Natural killer cell treated with Interleukin-12 subunit alpha and Interleukin-12 subunit beta and Interleukin-15 and Interleukin-18, amount 100 ng/mL, for 72 hours (primary cell): ENCODE results near the gene FHL3. TPM values are rescaled to one million over a fixed set of nuclear protein-coding genes. Genes with fewer than 3 reads are reported as not detected.

ENCODE experiments used
- ATAC-seq, 2 donors: fragments of 150-1000 bp; cut with Tn5 transposase in 1 of 2; sonication (Bioruptor Pico), chemical (Tn5 transposase) in 1 of 2; 2 replicates each; pipeline ENCODE4 v1.10.0; 2021
- DNase-seq: peaks from one replicate; pipeline ENCODE4 v3.0.0; 2022; ENCODE audit warnings: low spot score
- H3K27ac Mint-ChIP-seq, 2 donors: 1 replicate in 1 of 2; 2 replicates in 1 of 2; pipeline ENCODE4 v1.8.0; 2022; ENCODE audit warnings: mixed read lengths in 2 of 2, mild to moderate bottlenecking in 1 of 2, moderate library complexity in 1 of 2
- H3K27me3 Mint-ChIP-seq, 2 donors: 1 replicate in 1 of 2; 2 replicates in 1 of 2; pipeline ENCODE4 v1.8.0; 2022; ENCODE audit warnings: mixed read lengths in 2 of 2
- H3K36me3 Mint-ChIP-seq: one replicate; pipeline ENCODE4 v1.8.0; 2022; ENCODE audit warnings: mixed read lengths
- H3K4me1 Mint-ChIP-seq, 2 donors: 1 replicate in 1 of 2; 2 replicates in 1 of 2; pipeline ENCODE4 v1.8.0; 2022; ENCODE audit warnings: low read depth in 2 of 2, mixed read lengths in 2 of 2, mild to moderate bottlenecking in 1 of 2
- H3K4me3 Mint-ChIP-seq: one replicate; pipeline ENCODE4 v1.8.0; 2022; ENCODE audit warnings: mixed read lengths
- H3K9me3 Mint-ChIP-seq: 2 replicates; pipeline ENCODE4 v1.8.0; 2022; ENCODE audit warnings: mixed read lengths
- total RNA-seq, 2 donors: library from RNA; stranded (reverse); gene quantifications; one replicate each; pipeline ENCODE4 v1.2.3, GENCODE V29; 2022

FHL3 gene
- total RNA-seq, 2 donors from 2014 or later: 24.5 TPM

DNA sequence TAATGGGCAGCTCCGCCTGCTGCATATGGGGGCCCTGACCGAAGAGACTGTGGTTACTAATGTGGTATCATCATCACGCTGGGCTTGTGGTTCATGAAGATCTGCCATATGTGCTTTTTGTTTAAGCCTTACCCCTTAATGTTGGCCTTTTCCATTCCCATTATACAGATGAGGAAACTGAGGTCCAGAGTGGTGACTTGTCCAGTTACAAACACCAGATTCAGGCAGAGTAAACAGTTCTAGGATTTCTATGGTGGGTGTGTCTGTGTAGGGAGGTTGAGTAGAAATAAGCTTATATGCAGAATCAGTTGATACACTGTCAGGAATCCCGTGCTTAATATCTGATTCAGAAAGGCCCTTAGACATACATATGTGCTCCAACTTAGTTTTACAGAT is 7.9 kb upstream of the FHL3 start:
- Mint-ChIP-seq H3K36me3 (peaks cover 5% of the 10 kb centered on the region), H3K4me1 (peaks cover 54 to 57% of the 10 kb centered on the region in 2 donors), H3K9me3 (no peaks in the 10 kb centered on the region), H3K27ac (peak overlapping the region; percentile 96 to 100), H3K27me3 (no peaks in the 10 kb centered on the region), H3K4me3 (peak overlapping the region; percentile 97)
- no peak for DNase-seq
- no peak for ATAC-seq

DNA sequence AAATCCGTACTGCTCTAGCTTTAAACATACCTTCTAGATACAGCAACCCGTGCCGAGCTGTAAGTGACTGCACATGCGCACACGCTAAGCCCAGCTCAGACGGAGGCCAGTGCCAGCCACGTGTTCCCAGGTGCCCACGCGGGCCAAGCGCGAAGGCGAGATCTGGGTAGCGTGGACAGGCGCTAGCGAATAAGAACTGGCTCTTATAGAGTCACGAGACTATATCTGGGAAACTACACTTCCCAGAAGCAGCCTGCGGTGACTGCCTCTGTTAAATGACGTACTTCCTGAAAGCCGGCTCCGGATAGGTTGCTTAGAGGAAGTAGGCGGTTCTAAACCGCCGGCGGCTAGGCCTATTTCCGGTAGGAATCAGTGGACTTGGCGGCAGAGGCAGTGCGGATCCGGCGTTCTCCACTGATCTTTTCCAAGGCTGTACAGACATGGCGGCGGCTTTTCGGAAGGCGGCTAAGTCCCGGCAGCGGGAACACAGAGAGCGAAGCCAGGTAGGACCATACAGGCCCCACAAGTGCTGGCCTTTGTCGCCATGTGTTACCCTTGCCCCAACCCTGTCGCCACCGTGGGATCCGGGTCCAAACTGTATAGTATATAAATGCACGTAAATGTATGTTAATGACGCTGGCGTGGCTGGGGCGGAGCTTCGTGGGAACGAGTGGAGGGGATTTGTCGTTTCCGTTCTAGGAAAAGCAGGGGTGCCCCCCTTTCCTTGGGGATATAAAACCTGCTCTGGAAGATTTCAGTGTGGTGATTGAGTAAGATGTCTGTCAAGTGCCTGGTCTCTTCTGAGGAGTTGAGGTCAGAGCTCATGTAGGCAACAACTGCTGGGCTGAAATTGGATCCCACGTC is 7.3 kb upstream of the FHL3 start, which contains the start of gene UTP11:
Gene UTP11, plus strand, starts transcription at position 372 of the 864 bp plus-strand sequence. Its CDS starts 69 bp downstream, at position 441.
- H3K36me3 Mint-ChIP-seq: peaks cover 5% of the 10 kb centered on the region
- H3K27me3 Mint-ChIP-seq: no peaks in the 10 kb centered on the region
- H3K27ac Mint-ChIP-seq: peak within 1 kb of the TSS; percentile 96 to 100
- DNase-seq (peak; percentile 95), ATAC-seq (peak; percentile 94 to 96)
- H3K9me3 Mint-ChIP-seq: no peaks in the 10 kb centered on the region
- H3K4me3 Mint-ChIP-seq: peak within 1 kb of the TSS; percentile 97
- peaks cover 54 to 56% of the 10 kb centered on the region in 2 donors for H3K4me1 Mint-ChIP-seq

DNA sequence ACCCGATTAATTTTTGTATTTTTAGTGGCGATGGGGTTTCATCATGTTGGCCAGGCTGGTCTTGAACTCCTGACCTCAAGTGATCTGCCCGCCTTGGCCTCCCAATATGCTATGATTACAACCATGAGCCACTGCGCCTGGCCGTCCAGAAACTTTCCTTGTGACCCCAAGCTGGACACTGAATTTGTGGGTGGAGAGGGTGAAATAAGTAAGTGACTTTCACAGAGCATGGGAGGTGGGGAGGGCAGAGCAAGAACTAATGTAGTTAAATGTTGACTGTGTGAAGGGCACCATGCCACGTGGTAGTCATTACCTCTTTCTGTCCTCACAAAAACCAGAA is 4.5 kb upstream of the FHL3 start:
- ATAC-seq: no peak
- Mint-ChIP-seq H3K4me3 (peak overlapping the region; percentile 80), H3K36me3 (peaks cover 5% of the 10 kb centered on the region)

DNA sequence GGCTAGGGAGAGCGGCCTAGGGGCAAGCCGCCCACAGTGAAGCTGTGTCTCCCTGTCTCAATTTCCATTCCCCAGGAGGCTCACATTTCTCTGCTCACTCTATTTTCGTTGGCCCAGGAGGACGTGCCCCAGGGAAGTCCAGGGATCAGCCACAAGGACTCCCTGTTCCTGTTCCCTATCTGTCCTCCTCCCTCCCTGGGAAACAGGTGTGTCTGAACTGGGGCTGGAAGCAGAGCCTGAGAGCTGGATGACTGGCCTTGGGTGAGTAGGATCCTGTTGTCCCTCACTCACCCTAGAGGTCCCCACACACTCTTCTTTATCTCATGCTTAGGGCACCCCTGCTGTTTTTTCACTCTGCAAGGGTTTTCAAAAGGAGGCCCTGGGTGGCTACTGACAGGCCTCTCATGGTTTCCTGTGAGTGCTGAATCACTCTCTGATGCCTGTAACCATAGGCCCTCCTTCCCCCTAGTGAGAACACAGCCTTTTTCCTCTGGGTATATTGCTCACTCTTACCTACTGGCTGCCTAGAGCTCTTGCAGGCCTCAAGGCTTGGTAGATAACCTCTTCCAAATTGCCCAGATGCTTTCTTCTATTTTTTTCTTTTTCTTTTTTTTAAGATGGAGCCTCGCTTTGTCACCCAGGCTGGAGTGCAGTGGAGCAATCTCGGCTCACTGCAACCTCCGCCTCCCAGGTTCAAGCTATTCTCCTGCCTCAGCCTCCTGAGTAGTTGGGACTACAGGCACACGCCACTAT is 4.0 kb upstream of the FHL3 start:
- no peaks in the 10 kb centered on the region for H3K27me3 Mint-ChIP-seq
- H3K4me1 Mint-ChIP-seq: peaks cover 57 to 58% of the 10 kb centered on the region in 2 donors
- H3K36me3 Mint-ChIP-seq: peaks cover 5% of the 10 kb centered on the region
- peak overlapping the region; percentile 96 to 100 for H3K27ac Mint-ChIP-seq
- peak overlapping the region; percentile 80 for H3K4me3 Mint-ChIP-seq
- no peaks in the 10 kb centered on the region for H3K9me3 Mint-ChIP-seq
- ATAC-seq (peak; percentile 61 to 71), DNase-seq (peak; percentile 81)

More for the DNA sequence above, 4.5 kb upstream of the FHL3 start:
- no peaks in the 10 kb centered on the region for H3K9me3 Mint-ChIP-seq
- H3K27me3 Mint-ChIP-seq: no peaks in the 10 kb centered on the region
- DNase-seq: no peak
- H3K4me1 Mint-ChIP-seq: peaks cover 53 to 54% of the 10 kb centered on the region in 2 donors
- H3K27ac Mint-ChIP-seq: peak overlapping the region; percentile 96 to 100

DNA sequence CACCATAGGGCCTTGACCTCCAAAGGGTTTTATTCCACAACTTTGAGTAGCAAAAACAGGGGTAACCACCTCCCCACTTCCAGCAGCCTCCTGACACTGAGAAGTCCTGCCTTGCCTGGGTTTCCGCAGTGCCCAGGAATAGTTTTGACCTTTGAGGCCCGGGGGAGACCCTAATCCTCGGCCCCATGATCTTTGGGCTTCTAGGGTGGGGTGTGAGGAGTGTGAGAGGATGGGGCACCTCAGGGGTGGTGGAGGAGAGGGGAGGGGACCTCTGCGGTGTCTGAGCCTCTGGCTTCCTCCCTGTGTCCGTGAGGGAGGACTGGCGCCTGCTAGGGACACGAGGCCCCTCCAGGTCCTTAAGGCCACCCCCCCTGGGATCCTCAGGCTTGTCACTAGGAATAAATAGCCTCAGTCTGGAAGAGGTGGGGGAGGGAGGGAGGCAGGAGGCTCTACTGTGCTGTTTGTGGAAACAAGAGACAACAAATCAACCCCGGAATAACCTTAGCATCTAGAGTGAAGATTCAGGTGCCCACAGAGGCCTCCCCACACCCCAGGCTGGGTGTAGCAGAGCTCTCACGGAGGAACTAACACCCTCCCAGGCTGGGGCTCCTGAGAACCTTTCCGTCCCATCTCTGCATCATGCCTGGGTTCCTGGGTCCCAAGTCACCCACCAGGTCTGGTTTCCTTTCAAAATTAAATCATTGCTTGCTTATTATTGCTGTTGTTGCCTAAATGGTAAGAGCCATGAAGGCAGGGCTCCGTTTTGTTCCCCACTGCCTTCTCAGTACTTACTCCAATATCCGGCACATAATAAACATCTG is 904 bp upstream of the FHL3 start:
- H3K4me3 Mint-ChIP-seq: peak overlapping the region; percentile 59
- no peaks in the 10 kb centered on the region for H3K9me3 Mint-ChIP-seq
- ATAC-seq (no peak), DNase-seq (no peak)
- no peaks in the 10 kb centered on the region for H3K36me3 Mint-ChIP-seq
- peaks cover 40 to 52% of the 10 kb centered on the region in 2 donors for H3K4me1 Mint-ChIP-seq
- H3K27me3 Mint-ChIP-seq: no peaks in the 10 kb centered on the region
- H3K27ac Mint-ChIP-seq: peak overlapping the region; percentile 60 to 100

DNA sequence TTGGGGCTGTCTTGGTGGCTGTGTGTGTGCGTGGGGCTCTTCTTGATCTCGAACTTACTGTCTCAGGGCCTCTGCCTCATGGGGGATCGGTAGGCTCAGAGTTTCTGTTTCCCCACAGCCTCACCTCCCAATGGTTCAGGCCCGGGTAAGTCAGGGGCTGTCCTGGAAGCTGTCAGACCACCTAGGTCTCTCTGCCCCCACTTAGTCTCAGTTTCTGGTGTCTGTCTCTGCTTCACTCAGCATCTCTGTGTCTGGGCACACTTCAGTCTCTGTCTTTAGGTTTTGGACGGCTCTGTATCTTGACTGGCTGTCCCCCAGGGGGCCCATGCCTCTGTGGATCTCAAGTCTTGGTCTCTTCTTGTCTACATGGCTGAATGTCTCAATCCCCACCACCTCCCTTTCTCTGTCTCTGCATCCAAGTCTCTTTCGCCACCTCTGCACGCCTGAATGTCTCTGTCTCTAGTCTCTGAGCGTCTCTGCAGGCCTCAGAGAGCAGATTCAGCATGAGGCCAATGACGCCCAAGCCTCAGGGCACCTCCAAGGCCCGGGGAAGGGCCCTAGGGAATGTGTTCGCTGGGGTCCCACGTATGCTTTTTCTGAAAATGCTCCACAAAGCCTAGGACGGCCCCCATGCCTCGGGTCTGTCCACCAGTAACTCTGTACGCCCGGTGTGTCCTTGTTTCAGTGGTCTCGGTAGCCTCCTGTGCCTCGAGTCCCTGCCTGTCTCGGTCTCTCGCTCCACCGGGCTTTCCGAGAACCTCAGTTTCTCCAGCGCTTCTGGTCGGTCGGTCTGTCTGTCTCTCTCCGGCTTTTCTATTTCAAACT is 818 bp downstream of the FHL3 start:
- Mint-ChIP-seq H3K9me3 (no peaks in the 10 kb centered on the region), H3K27me3 (no peaks in the 10 kb centered on the region), H3K4me3 (peak overlapping the region; percentile 92), H3K36me3 (no peaks in the 10 kb centered on the region), H3K4me1 (peaks cover 38 to 53% of the 10 kb centered on the region in 2 donors), H3K27ac (peak overlapping the region; percentile 83 to 91)
- ATAC-seq (peak; percentile 12 to 29), DNase-seq (no peak)

DNA sequence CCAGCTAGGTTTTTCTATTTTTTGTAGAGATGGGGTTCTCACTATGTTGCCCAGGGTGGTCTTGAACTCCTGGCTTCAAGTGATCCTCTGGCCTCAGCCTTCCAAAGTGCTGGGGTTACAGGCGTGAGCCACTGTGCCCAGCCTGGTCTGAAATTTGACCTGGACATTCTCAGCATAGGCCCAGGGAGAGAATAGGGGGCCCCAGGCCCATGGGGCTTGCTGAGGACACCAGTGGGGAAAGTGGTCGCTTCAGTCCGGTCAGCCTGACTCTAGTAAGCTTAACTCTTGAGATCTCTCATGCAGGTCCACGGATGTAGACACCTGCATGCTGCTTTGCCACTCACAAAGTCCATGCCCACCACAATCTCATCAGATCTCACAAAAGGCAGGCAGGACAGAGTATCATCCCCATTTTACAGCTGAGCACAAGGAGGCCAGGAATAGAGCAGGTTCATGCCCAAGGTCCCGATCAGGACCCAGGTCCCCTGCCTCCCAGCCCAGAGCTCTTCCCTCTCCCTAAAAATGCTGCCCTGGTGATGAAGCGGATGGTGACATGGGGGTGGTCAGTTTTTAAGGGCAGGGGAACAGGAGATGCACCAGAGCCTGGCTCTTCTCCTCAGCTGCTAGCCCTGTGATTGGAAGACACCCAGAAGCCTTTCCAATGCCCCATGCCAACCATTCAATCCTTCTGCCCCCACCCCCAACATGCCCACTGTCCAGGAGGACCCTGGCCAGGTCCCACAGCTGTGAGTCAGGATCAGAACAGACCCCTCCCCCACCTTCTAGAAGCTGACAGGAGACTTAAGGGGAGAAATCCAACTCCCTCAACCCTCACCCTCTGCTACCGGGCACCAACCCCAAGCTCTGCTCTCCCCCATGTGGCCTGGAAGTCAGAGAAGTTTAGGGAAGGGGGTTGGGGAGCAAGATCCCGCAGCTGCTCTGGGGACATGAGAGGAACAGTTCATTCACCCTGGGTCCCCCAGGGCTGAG is 1.8 kb downstream of the FHL3 start:
- Mint-ChIP-seq H3K27me3 (no peaks in the 10 kb centered on the region), H3K4me1 (peaks cover 37 to 54% of the 10 kb centered on the region in 2 donors), H3K9me3 (no peaks in the 10 kb centered on the region), H3K4me3 (peak overlapping the region; percentile 92), H3K36me3 (no peaks in the 10 kb centered on the region), H3K27ac (peak overlapping the region; percentile 83 to 91)
- DNase-seq: no peak
- ATAC-seq: no peak

DNA sequence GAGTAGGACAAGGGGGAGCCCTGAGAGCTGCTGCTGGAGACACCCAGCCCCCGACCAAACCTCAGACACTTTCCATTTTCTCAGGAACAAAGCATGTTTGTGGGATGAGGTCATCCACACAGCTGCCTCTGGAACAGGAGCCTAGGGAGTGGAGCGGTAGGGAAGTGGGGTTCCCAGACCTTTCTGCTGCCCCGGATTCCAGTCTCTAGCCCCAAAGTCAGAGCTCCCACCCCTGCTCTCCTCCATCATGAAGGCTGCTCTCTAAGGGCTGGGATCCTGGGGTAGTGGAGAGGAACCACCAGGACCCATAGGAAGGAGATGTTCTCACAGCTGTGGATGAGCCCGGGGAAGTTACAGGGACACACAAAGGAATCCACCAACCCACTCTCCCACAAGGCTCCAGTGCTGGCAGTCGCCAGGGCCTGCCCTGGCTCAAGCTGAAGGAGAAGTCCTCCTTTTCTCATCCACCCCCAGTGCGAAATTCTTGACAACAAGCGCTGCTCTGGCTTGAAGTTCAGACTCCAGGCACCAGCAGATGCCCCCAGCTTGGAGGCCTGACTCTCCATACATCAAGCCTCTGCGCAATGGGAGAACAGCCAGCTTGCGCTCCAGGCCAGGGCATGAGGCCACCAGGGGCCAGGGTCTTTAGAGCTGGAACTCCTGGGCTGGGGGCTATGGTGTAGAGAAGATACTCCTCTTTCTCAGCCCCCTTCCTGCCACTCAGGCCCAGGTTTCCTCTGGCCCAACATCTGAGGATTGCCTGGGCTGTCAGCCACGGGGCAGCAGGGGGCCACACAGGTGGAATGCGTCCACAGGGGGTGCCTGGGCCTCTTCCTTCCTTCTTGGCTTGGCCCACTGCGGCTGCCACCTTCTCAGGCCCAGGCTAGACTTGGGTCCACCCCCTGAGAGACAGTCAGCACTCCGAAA is 4.5 kb downstream of the FHL3 start:
- Mint-ChIP-seq H3K36me3 (no peaks in the 10 kb centered on the region), H3K4me3 (peak overlapping the region; percentile 83), H3K27me3 (no peaks in the 10 kb centered on the region), H3K9me3 (no peaks in the 10 kb centered on the region), H3K4me1 (peaks cover 41 to 59% of the 10 kb centered on the region in 2 donors), H3K27ac (peak overlapping the region; percentile 95 to 98)
- peak; percentile 18 to 20 for ATAC-seq
- DNase-seq: no peak

DNA sequence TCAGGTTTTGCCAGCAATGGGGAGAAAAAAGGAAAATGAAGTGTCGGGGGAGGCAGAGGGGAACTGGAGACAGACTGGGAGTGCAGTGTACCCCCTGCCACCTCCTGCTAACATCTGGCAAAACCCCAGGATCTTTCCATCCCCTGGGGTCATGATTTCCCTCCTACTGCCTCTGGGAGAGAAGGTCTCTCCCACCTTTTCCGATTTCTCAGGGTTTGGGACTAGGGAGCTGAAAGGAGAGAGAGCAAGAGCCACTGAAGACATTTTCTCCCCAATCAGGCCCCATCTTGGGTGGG is 5.1 kb downstream of the FHL3 start:
- ATAC-seq (no peak), DNase-seq (no peak)
- H3K27me3 Mint-ChIP-seq: no peaks in the 10 kb centered on the region
- peak overlapping the region; percentile 95 to 98 for H3K27ac Mint-ChIP-seq
- H3K36me3 Mint-ChIP-seq: peaks cover 1% of the 10 kb centered on the region
- H3K4me3 Mint-ChIP-seq: peak overlapping the region; percentile 83
- no peaks in the 10 kb centered on the region for H3K9me3 Mint-ChIP-seq
- H3K4me1 Mint-ChIP-seq: peaks cover 44 to 60% of the 10 kb centered on the region in 2 donors

DNA sequence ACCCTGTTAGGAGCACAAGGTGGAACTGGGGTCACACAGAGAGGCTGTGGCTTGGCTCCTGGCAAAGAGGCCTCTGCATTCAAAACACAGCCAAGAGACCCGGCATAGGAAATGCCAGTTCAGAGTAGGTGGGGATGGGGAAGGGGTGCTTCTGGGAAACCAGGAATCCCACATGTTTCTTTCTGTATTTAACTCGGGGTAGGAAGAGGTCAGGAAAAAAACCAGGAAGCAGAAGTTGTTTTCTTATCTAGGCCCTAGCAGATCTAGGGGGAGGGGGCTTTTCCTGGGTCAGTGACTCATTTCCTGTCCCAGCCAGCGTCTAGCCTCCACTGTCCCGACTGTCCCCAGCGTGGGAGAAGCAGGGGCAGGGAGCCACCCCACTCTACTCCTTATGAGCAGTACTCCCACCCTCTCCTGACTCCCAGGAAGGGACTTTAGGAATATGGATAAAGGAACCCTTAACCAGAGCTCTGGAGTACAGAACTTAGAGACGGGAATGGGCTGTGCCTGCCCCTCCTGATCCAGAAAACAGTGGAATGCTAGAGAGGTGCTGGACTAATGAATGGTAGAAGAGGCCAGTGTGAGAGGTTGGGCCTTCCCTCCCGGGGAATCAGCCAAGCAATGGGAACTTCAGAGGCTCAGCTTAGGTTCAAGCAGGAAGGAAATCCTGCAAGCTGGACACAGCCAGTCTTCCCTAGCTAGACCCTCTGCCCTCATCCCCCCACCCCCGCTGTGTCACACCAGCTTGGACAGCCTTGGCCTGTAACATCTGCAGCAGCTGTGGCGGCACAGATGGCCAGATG is 5.7 kb downstream of the FHL3 start:
- Mint-ChIP-seq H3K9me3 (no peaks in the 10 kb centered on the region), H3K27ac (peak overlapping the region; percentile 95 to 98), H3K4me1 (peaks cover 47 to 65% of the 10 kb centered on the region in 2 donors), H3K36me3 (peaks cover 4% of the 10 kb centered on the region), H3K27me3 (no peaks in the 10 kb centered on the region), H3K4me3 (peak overlapping the region; percentile 83)
- peak in 1 of 2 donors; percentile 70 for ATAC-seq
- DNase-seq: peak; percentile 69
